Measurements from ENCODE around the gene NCOA3. TPM values are rescaled to one million over a fixed set of nuclear protein-coding genes. Genes with fewer than 3 reads are reported as not detected.

Gene NCOA3
- total and polyA plus RNA-seq, 7 donors, result 11.9 to 56.9 (median 18.1) TPM

GRCh38 chr20:47487175-47487917 lies 14.3 kb upstream of the NCOA3 start:
- peaks cover 2% of the 10 kb centered on the region for H3K4me1 ChIP-seq
- no peak for DNase-seq
- no peaks in the 10 kb centered on the region for H3K36me3 ChIP-seq (ENCODE audit: insufficient read depth in 1 of 2, low read depth in 1 of 2)
- TF ChIP-seq CTCF (IDR thresholded peaks at IDR 0.05), result no peak
- no peaks in the 10 kb centered on the region for H3K27me3 ChIP-seq (ENCODE audit: insufficient read depth in 3 of 3, low read length in 2 of 3)
- intact Hi-C loops (cut with DNase I), result no loop called here
- 56 to 62% (median 58%) methylated on average over 4 of the region's 4 CpGs for WGBS, 3 donors
- H3K9me3 ChIP-seq, result no peaks in the 10 kb centered on the region
- no peak for ATAC-seq
- no peak overlapping the region for H3K27ac ChIP-seq
- no peak overlapping the region for H3K4me3 ChIP-seq

DNA sequence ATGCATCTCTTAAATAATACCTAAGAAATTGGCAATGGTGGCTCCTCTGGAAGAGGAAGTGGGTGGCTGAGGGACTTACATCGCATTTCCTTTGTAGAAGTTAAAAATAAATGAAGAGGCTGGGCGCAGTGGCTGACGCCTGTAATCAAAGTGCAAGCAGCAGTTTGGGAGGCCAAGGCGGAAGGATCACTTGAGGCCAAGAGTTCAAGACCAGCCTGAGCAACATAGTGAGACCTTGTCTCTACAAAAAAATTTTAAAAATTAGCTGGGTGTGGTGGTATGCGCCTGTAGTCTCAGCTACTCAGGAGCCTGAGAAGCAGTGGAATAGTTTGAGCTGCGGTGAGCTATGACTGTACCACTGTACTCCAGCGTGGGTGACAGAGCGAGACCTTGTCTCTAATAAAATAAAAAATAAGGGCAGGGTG lies 12.2 kb upstream of the NCOA3 start:
- Histone ChIP-seq H3K4me3 (no peak overlapping the region), H3K9me3 (no peaks in the 10 kb centered on the region), H3K27me3 (ENCODE audit: insufficient read depth in 3 of 3, low read length in 2 of 3) (no peaks in the 10 kb centered on the region), H3K4me1 (peaks cover 23% of the 10 kb centered on the region), H3K36me3 (ENCODE audit: insufficient read depth in 1 of 2, low read depth in 1 of 2) (no peaks in the 10 kb centered on the region), H3K27ac (no peak overlapping the region)
- no peak for TF ChIP-seq CTCF (IDR thresholded peaks at IDR 0.05)
- DNase-seq (peak in 1 of 2 donors; percentile 50), ATAC-seq (no peak)
- intact Hi-C loops (cut with DNase I), result no loop called here
- WGBS, 3 donors, result 81 to 90% (median 85%) methylated on average over 8 of the region's 8 CpGs

DNA sequence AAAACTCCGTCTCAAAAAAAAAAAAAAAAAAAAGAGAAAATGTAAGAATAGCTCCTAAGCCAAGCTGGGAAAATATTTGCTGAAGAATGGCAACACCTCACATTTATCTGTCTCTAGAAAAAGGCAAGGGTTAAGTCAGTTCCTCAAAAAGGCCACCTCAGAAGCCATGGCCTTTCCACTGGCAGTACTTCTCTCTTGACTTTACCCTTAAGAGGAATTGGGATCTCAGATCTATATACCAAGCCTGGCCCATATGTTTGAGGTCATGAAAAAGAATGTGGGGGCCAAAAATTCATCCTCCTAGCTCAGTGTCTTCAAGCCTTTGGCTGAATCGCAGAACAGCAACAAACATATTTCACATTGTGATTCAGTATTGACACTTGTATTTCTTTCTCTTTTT lies 10.9 kb upstream of the NCOA3 start:
- intact Hi-C loops (cut with DNase I), result no loop called here
- Histone ChIP-seq H3K36me3 (ENCODE audit: insufficient read depth in 1 of 2, low read depth in 1 of 2) (no peaks in the 10 kb centered on the region), H3K27ac (no peak overlapping the region), H3K27me3 (ENCODE audit: insufficient read depth in 3 of 3, low read length in 2 of 3) (no peaks in the 10 kb centered on the region), H3K4me1 (peaks cover 25% of the 10 kb centered on the region), H3K9me3 (no peaks in the 10 kb centered on the region), H3K4me3 (no peak overlapping the region)
- DNase-seq (no peak), ATAC-seq (no peak)
- no peak for TF ChIP-seq CTCF (IDR thresholded peaks at IDR 0.05)
- 92 to 95% (median 94%) methylated on average over 1 to 2 of the region's 2 CpGs for WGBS, 3 donors

DNA sequence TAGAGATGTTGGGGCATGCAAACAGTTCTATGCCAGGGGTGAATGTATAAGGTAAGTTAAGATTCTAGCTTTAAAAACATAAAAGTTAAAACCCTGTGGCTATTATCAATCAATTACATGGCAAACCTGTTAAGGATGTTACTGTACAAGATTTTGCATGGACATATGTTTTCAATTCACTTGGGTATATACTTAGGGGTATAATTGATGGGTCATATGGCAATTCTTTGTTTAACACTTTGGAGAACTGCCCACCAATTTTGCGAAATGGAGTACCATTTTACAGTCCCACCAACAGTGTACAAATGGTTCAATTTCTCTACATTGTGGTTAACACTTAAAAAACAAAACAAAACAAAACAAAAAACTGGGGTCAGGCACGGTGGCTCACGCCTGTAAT lies 9.4 kb upstream of the NCOA3 start:
- TF ChIP-seq CTCF (IDR thresholded peaks at IDR 0.05), result no peak
- intact Hi-C loops (cut with DNase I), result no loop called here

More for the DNA sequence above, 9.4 kb upstream of the NCOA3 start:
- WGBS, 3 donors, result 89 to 95% (median 89%) methylated on average over 3 of the region's 3 CpGs
- Histone ChIP-seq H3K4me3 (no peak overlapping the region), H3K27ac (peak overlapping the region; percentile 87), H3K27me3 (ENCODE audit: insufficient read depth in 3 of 3, low read length in 2 of 3) (no peaks in the 10 kb centered on the region), H3K9me3 (no peaks in the 10 kb centered on the region), H3K36me3 (ENCODE audit: insufficient read depth in 1 of 2, low read depth in 1 of 2) (no peaks in the 10 kb centered on the region), H3K4me1 (peaks cover 25% of the 10 kb centered on the region)
- ATAC-seq, result no peak
- DNase-seq, result no peak

All from psoas muscle (tissue), 8 donors.